DND-41 (cell line): Measurements from ENCODE around the gene HES5.

Source experiments
- ATAC-seq: fragments of 200-7000 bp; cut with Tn5 transposase; 3 replicates; pipeline ENCODE4 v1.9.1; 2021; ENCODE audit warnings: low read depth; ENCODE audit not compliant: insufficient read depth
- DNase-seq: peaks from one replicate; pipeline ENCODE4 v3.0.0-alpha.2; 2020
- H2AFZ ChIP-seq: 2 replicates; pipeline ENCODE4 v1.6.0; 2012; ENCODE audit warnings: low read depth, low read length
- H3K27ac ChIP-seq: 2 replicates; pipeline ENCODE4 v1.5.1; 2012; ENCODE audit warnings: low read length, inconsistent platforms
- H3K27me3 ChIP-seq: fragments of 200-600 bp; sonication (generic); 2 replicates; pipeline ENCODE4 v1.6.0; 2012; ENCODE audit warnings: low read length, mild to moderate bottlenecking, inconsistent platforms; ENCODE audit not compliant: insufficient read depth, poor library complexity
- H3K36me3 ChIP-seq: 2 replicates; pipeline ENCODE4 v1.5.1; 2012; ENCODE audit warnings: low read length, inconsistent platforms; ENCODE audit not compliant: insufficient read depth
- H3K4me1 ChIP-seq: 2 replicates; pipeline ENCODE4 v1.5.1; 2012; ENCODE audit warnings: mild to moderate bottlenecking, low read length; ENCODE audit not compliant: insufficient read depth
- H3K4me2 ChIP-seq: 2 replicates; pipeline ENCODE4 v1.6.0; 2012; ENCODE audit warnings: mild to moderate bottlenecking, moderate library complexity, low read length, inconsistent platforms; ENCODE audit not compliant: insufficient read depth
- H3K4me3 ChIP-seq, 2 experiments: fragments of 200-600 bp in 1 of 2; shearing (Covaris generic) in 1 of 2; 2 replicates each; pipeline ENCODE4 v1.5.1; 2012 to 2016; ENCODE audit warnings: inconsistent platforms in 2 of 2, low read length in 2 of 2, mild to moderate bottlenecking in 2 of 2, low read depth in 1 of 2, moderate library complexity in 1 of 2
- H3K79me2 ChIP-seq: 2 replicates; pipeline ENCODE4 v1.6.0; 2012; ENCODE audit warnings: low read length, inconsistent platforms; ENCODE audit not compliant: insufficient read depth
- H3K9ac ChIP-seq: 2 replicates; pipeline ENCODE4 v1.6.0; 2012; ENCODE audit warnings: low read depth, mild to moderate bottlenecking, inconsistent platforms, low read length, moderate library complexity
- H3K9me3 ChIP-seq: 2 replicates; pipeline ENCODE4 v1.5.1; 2012; ENCODE audit warnings: low read length, moderate library complexity, mild to moderate bottlenecking, inconsistent platforms; ENCODE audit not compliant: insufficient read depth, severe bottlenecking
- H4K20me1 ChIP-seq: 2 replicates; pipeline ENCODE4 v1.6.0; 2012; ENCODE audit warnings: low read length; ENCODE audit not compliant: insufficient read depth
- CTCF ChIP-seq: IDR thresholded peaks from 2 replicates; pipeline ENCODE4 v1.5.1; 2012; ENCODE audit warnings: borderline replicate concordance, low read length, moderate library complexity, mild to moderate bottlenecking; ENCODE audit not compliant: poor library complexity, severe bottlenecking; ENCODE audit errors: extremely low read depth
- EZH2 ChIP-seq: IDR thresholded peaks from 3 replicates; pipeline ENCODE4 v1.6.1; 2012; ENCODE audit warnings: borderline replicate concordance, low read depth, mild to moderate bottlenecking, moderate library complexity, low read length, inconsistent platforms; ENCODE audit not compliant: severe bottlenecking

HES5 gene

GRCh38 chr1:2544093-2544874 is 14.2 kb upstream of the HES5 start:
- Histone ChIP-seq H3K4me1 (peaks cover 64% of the 10 kb centered on the region), H3K4me2 (no peak overlapping the region)
- TF ChIP-seq CTCF (no peak), EZH2 (no peak)

GRCh38 chr1:2543543-2544092 is 13.6 kb upstream of the HES5 start:
- peaks cover 6% of the 10 kb centered on the region; the same call in 1 of the 2 replicates for H3K79me2 ChIP-seq
- H3K36me3 ChIP-seq, result no peaks in the 10 kb centered on the region
- H3K9ac ChIP-seq, result no peak overlapping the region
- H4K20me1 ChIP-seq, result peaks cover 39% of the 10 kb centered on the region
- no peak overlapping the region for H3K4me3 ChIP-seq
- TF ChIP-seq CTCF (no peak), EZH2 (no peak)
- H2AFZ ChIP-seq, result no peak overlapping the region
- DNase-seq (peak; percentile 76), ATAC-seq (peak; percentile 18; the same call in 1 of the 3 replicates)
- H3K27ac ChIP-seq, result no peak overlapping the region
- no peaks in the 10 kb centered on the region for H3K9me3 ChIP-seq
- H3K4me1 ChIP-seq, result peaks cover 57% of the 10 kb centered on the region
- no peaks in the 10 kb centered on the region for H3K27me3 ChIP-seq
- no peak overlapping the region; the same call in 1 of the 2 replicates for H3K4me2 ChIP-seq

More at GRCh38 chr1:2544093-2544874, 14.2 kb upstream of the HES5 start:
- Histone ChIP-seq H2AFZ (no peak overlapping the region), H4K20me1 (peaks cover 33% of the 10 kb centered on the region), H3K27ac (no peak overlapping the region), H3K4me3 (no peak overlapping the region), H3K79me2 (peaks cover 6% of the 10 kb centered on the region; the same call in 1 of the 2 replicates), H3K9ac (no peak overlapping the region), H3K9me3 (no peaks in the 10 kb centered on the region), H3K36me3 (no peaks in the 10 kb centered on the region), H3K27me3 (no peaks in the 10 kb centered on the region)
- DNase-seq, result no peak
- ATAC-seq, result no peak

GRCh38 chr1:2542246-2542915 is 12.3 kb upstream of the HES5 start:
- no peak overlapping the region for H3K27ac ChIP-seq
- peaks cover 45% of the 10 kb centered on the region for H3K4me1 ChIP-seq

More at GRCh38 chr1:2542246-2542915, 12.3 kb upstream of the HES5 start:
- Histone ChIP-seq H3K9ac (no peak overlapping the region), H3K27me3 (peaks cover 4% of the 10 kb centered on the region), H3K36me3 (no peaks in the 10 kb centered on the region), H3K4me3 (no peak overlapping the region), H3K9me3 (no peaks in the 10 kb centered on the region), H3K79me2 (peaks cover 4% of the 10 kb centered on the region; the same call in 1 of the 2 replicates), H2AFZ (no peak overlapping the region), H4K20me1 (peaks cover 51% of the 10 kb centered on the region), H3K4me2 (no peak overlapping the region)
- ATAC-seq, result no peak
- no peak for DNase-seq
- TF ChIP-seq CTCF (no peak), EZH2 (no peak)
